ENCODE data around the gene ZNF277. TPM values are rescaled to one million over a fixed set of nuclear protein-coding genes. Genes with fewer than 3 reads are reported as not detected.

The ZNF277 gene
- total RNA-seq, 1 donor from 2014 or later, result 21.6 TPM

- no peak for DNase-seq (ENCODE audit: extremely low spot score in 2 of 2)
- no peak overlapping the region for H3K27ac ChIP-seq
- no peaks in the 10 kb centered on the region for H3K36me3 ChIP-seq
- H3K9me3 ChIP-seq, result no peaks in the 10 kb centered on the region
- TF ChIP-seq POLR2AphosphoS5 (IDR thresholded peaks at IDR 0.05; ENCODE audit: insufficient read depth in 1 of 2, low read depth in 1 of 2) (no peak), POLR2A (IDR thresholded peaks at IDR 0.05) (no peak)
- TF ChIP-seq, protein P1, sequence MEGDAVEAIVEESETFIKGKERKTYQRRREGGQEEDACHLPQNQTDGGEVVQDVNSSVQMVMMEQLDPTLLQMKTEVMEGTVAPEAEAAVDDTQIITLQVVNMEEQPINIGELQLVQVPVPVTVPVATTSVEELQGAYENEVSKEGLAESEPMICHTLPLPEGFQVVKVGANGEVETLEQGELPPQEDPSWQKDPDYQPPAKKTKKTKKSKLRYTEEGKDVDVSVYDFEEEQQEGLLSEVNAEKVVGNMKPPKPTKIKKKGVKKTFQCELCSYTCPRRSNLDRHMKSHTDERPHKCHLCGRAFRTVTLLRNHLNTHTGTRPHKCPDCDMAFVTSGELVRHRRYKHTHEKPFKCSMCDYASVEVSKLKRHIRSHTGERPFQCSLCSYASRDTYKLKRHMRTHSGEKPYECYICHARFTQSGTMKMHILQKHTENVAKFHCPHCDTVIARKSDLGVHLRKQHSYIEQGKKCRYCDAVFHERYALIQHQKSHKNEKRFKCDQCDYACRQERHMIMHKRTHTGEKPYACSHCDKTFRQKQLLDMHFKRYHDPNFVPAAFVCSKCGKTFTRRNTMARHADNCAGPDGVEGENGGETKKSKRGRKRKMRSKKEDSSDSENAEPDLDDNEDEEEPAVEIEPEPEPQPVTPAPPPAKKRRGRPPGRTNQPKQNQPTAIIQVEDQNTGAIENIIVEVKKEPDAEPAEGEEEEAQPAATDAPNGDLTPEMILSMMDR (IDR thresholded peaks at IDR 0.05), result no peak
- no peaks in the 10 kb centered on the region for H3K27me3 ChIP-seq
- intact Hi-C loops (cut with DNase I), result no loop called here
- peaks cover 11% of the 10 kb centered on the region for H3K4me1 ChIP-seq
- no peak overlapping the region for H3K4me3 ChIP-seq
Observed at GRCh38 chr7:112185005-112185834, 21.3 kb upstream of the ZNF277 start.

GRCh38 chr7:112186300-112186699, 20.2 kb upstream of the ZNF277 start:
- intact Hi-C loops (cut with DNase I), result no loop called here
- TF ChIP-seq, protein P1 (IDR thresholded peaks at IDR 0.05), result no peak
- no peak for TF ChIP-seq POLR2AphosphoS5 (IDR thresholded peaks at IDR 0.05; ENCODE audit: insufficient read depth in 1 of 2, low read depth in 1 of 2)
- H3K4me1 ChIP-seq, result peaks cover 6% of the 10 kb centered on the region
- no peak for DNase-seq (ENCODE audit: extremely low spot score in 2 of 2)
- H3K27ac ChIP-seq, result no peak overlapping the region
- H3K36me3 ChIP-seq, result no peaks in the 10 kb centered on the region
- H3K9me3 ChIP-seq, result no peaks in the 10 kb centered on the region
- H3K4me3 ChIP-seq, result no peak overlapping the region
- H3K27me3 ChIP-seq, result no peaks in the 10 kb centered on the region

GRCh38 chr7:112188257-112188656, 18.2 kb upstream of the ZNF277 start:
- no peak for DNase-seq (ENCODE audit: extremely low spot score in 2 of 2)
- Histone ChIP-seq H3K27me3 (no peaks in the 10 kb centered on the region), H3K4me3 (no peak overlapping the region), H3K36me3 (no peaks in the 10 kb centered on the region), H3K4me1 (peaks cover 6% of the 10 kb centered on the region), H3K27ac (no peak overlapping the region), H3K9me3 (no peaks in the 10 kb centered on the region)
- intact Hi-C loops (cut with DNase I), result no loop called here
- TF ChIP-seq, protein P1 (IDR thresholded peaks at IDR 0.05), result no peak

DNA sequence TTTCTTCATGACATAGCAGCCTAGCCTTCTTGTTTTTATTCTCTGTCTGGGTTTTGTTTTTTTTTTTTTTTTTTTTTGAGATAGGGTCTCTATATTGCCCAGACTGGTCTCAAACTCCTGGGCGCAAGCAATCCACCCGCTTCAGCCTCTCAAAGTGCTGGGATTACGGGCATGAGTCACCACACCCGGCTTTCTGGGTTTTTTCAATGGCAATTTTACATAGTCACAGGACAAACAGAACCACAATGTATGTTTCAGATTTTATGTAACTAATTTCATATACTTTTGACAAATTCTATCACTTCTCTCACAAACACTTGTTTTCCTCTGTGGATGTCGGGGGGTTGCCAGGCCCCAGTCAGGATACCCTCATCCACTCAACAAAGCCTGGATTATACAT, 16.8 kb upstream of the ZNF277 start:
- TF ChIP-seq POLR2AphosphoS5 (IDR thresholded peaks at IDR 0.05; ENCODE audit: insufficient read depth in 1 of 2, low read depth in 1 of 2) (no peak), POLR2A (IDR thresholded peaks at IDR 0.05) (no peak)
- TF ChIP-seq, protein P1 (IDR thresholded peaks at IDR 0.05), result no peak
- H3K4me1 ChIP-seq, result peaks cover 6% of the 10 kb centered on the region
- intact Hi-C loops (cut with DNase I), result no loop called here
- no peak for DNase-seq (ENCODE audit: extremely low spot score in 2 of 2)
- H3K36me3 ChIP-seq, result no peaks in the 10 kb centered on the region
- H3K27ac ChIP-seq, result no peak overlapping the region
- no peak overlapping the region for H3K4me3 ChIP-seq
- no peaks in the 10 kb centered on the region for H3K9me3 ChIP-seq
- no peaks in the 10 kb centered on the region for H3K27me3 ChIP-seq

GRCh38 chr7:112190120-112190519, 16.4 kb upstream of the ZNF277 start:
- Histone ChIP-seq H3K9me3 (no peaks in the 10 kb centered on the region), H3K27ac (no peak overlapping the region), H3K36me3 (no peaks in the 10 kb centered on the region), H3K4me1 (peaks cover 6% of the 10 kb centered on the region), H3K27me3 (no peaks in the 10 kb centered on the region), H3K4me3 (no peak overlapping the region)
- intact Hi-C loops (cut with DNase I), result no loop called here
- DNase-seq (ENCODE audit: extremely low spot score in 2 of 2), result no peak
- TF ChIP-seq POLR2A (IDR thresholded peaks at IDR 0.05) (no peak), POLR2AphosphoS5 (IDR thresholded peaks at IDR 0.05; ENCODE audit: insufficient read depth in 1 of 2, low read depth in 1 of 2) (no peak)
- TF ChIP-seq, protein P1 (IDR thresholded peaks at IDR 0.05), result no peak

Measured in vagina (tissue), 2 donors.